A549 (cell line): ENCODE measurements around the gene DNAH8. TPM values are rescaled to one million over a fixed set of nuclear protein-coding genes. Genes with fewer than 3 reads are reported as not detected.

Experiments
- ATAC-seq, 2 experiments: fragments of 200-7000 bp in 1 of 2; fragments of >200 bp in 1 of 2; cut with Nextera tagmentation in 1 of 2; cut with Tn5 transposase in 1 of 2; 3 replicates each; pipeline versions ENCODE4 v1.8.0 to v1.9.1; 2018 to 2020; ENCODE audit warnings: mild to moderate bottlenecking in 1 of 2, moderate library complexity in 1 of 2
- CTCF ChIA-PET: fragments of 300-600 bp; sonication (Branson Sonifier 250); formaldehyde crosslinking; extraction: SDS; loops from one replicate; lab custom pipeline; 2021; ENCODE audit warnings: antibody characterized with exemption, inconsistent platforms; lab: Yijun Ruan, JAX
- POLR2A ChIA-PET: fragments of 350-600 bp; formaldehyde crosslinking; extraction: SDS; loops from one replicate; lab custom pipeline; 2021; ENCODE audit warnings: antibody characterized with exemption, inconsistent platforms; lab: Yijun Ruan, JAX
- DNase-seq, 2 experiments: peaks; one replicate each; pipeline versions ENCODE4 v3.0.0 to v3.0.0-alpha.2; 2011 to 2016; ENCODE audit warnings: low read depth in 1 of 2, low spot score in 1 of 2
- FAIRE-seq: peaks from 2 replicates; lab custom pipeline; 2011; peaks lifted over from hg19 to GRCh38; lab: Jason Lieb, UNC
- H3K27ac ChIP-seq, 2 experiments: fragments of >200 bp; sonication (Bioruptor Twin); formaldehyde crosslinking; 3 replicates each; pipeline ENCODE4 v1.5.1; 2016 to 2017
- H3K4me1 ChIP-seq: fragments of >200 bp; sonication (Bioruptor Twin); formaldehyde crosslinking; 3 replicates; pipeline ENCODE4 v1.6.1; 2016
- H3K4me2 ChIP-seq: fragments of >200 bp; sonication (Bioruptor Twin); formaldehyde crosslinking; 3 replicates; pipeline ENCODE4 v1.6.1; 2016
- H3K4me3 ChIP-seq: fragments of >200 bp; sonication (Bioruptor Twin); formaldehyde crosslinking; 3 replicates; pipeline ENCODE4 v1.5.1; 2016
- H3K9me3 ChIP-seq: fragments of >200 bp; sonication (Bioruptor Twin); formaldehyde crosslinking; 3 replicates; pipeline ENCODE4 v1.6.1; 2016
- CBX2 ChIP-seq: fragments of 200-600 bp; sonication (generic); IDR thresholded peaks from 2 replicates; pipeline ENCODE4 v1.6.1; 2016; ENCODE audit warnings: low read depth, mild to moderate bottlenecking, borderline replicate concordance
- CBX8 ChIP-seq: fragments of 200-600 bp; sonication (generic); IDR thresholded peaks from 2 replicates; pipeline ENCODE4 v1.6.1; 2016
- CHD4 ChIP-seq: fragments of 200-600 bp; sonication (generic); IDR thresholded peaks from 2 replicates; pipeline ENCODE4 v1.6.1; 2016; ENCODE audit warnings: antibody characterized with exemption, mild to moderate bottlenecking, borderline replicate concordance
- CTCF ChIP-seq: fragments of >200 bp; sonication (Bioruptor Twin); formaldehyde crosslinking; IDR thresholded peaks from 3 replicates; pipeline ENCODE4 v1.5.1; 2016
- EHMT2 ChIP-seq: fragments of 200-600 bp; sonication (generic); IDR thresholded peaks from 2 replicates; pipeline ENCODE4 v1.6.1; 2016; ENCODE audit warnings: antibody characterized with exemption, low read depth, mild to moderate bottlenecking, moderate library complexity
- GATA3 ChIP-seq: IDR thresholded peaks from 2 replicates; pipeline ENCODE4 v1.6.1; 2012; ENCODE audit warnings: borderline replicate concordance
- HMGXB4 ChIP-seq: fragments of 250-450 bp; sonication (Bioruptor Pico); IDR thresholded peaks from 2 replicates; pipeline ENCODE4 v1.5.0; 2021; ENCODE audit warnings: mild to moderate bottlenecking, moderate library complexity, borderline replicate concordance
- JUNB ChIP-seq: fragments of >200 bp; sonication (Bioruptor Twin); formaldehyde crosslinking; IDR thresholded peaks from 2 replicates; pipeline ENCODE4 v1.6.1; 2016
- REST ChIP-seq: fragments of 200-600 bp; sonication (generic); IDR thresholded peaks from 2 replicates; pipeline ENCODE4 v1.6.1; 2016; ENCODE audit warnings: antibody characterized with exemption, mild to moderate bottlenecking, moderate library complexity
- TP53 ChIP-seq: fragments of 250-450 bp; sonication (Bioruptor Pico); IDR thresholded peaks from 2 replicates; pipeline ENCODE4 v1.5.0; 2021; ENCODE audit warnings: mild to moderate bottlenecking, moderate library complexity
- USF2 ChIP-seq: fragments of 450-650 bp; IDR thresholded peaks from 2 replicates; pipeline ENCODE4 v1.6.1; 2014; ENCODE audit warnings: antibody characterized with exemption
- ZC3H11A ChIP-seq: fragments of 450-650 bp; IDR thresholded peaks from 2 replicates; pipeline ENCODE4 v1.6.1; 2014; ENCODE audit warnings: antibody characterized with exemption, mild to moderate bottlenecking
- WGBS: methylation state at CpG from one replicate; pipeline ENCODE4 v1.1.6; 2017; ENCODE audit errors: missing lambda C conversion rate; 5-methylcytosine and 5-hydroxymethylcytosine counted together
- polyA plus RNA-seq, 4 experiments: library from polyadenylated mRNA; depleted of rRNA in 3 of 4; stranded (reverse); fragments of >200 nt; fragmentation: RNase III in 1 of 4; extraction: RNeasy Plus Mini Kit Qiagen cat#74134 plus additional on column Dnase treatment in 1 of 4; gene quantifications; 2 replicates in 3 of 4; 3 replicates in 1 of 4; pipeline ENCODE4 v1.2.3, GENCODE V29; 2011 to 2017

Gene DNAH8
- polyA plus RNA-seq, 2 of the 4 experiments (the other 2 are of a cell fraction), result not detected

- ChIA-PET POLR2A (interaction anchor here (0.6 kb wide), 1 partner anchor 112 kb away, joined by 5 read pairs; no protein-coding TSS in a partner anchor), CTCF (interaction anchor here (1.0 kb wide), 2 partner anchors 12 to 18 kb away, joined by 3 to 4 read pairs; no protein-coding TSS in a partner anchor)
- 0% methylated on average over 1 of the region's 1 CpG for WGBS
These were observed 36.0 kb downstream of the DNAH8 start for GRCh38 chr6:38750968-38751615.

More at GRCh38 chr6:38750968-38751615, 36.0 kb downstream of the DNAH8 start:
- no peak overlapping the region for H3K4me3 ChIP-seq
- no peaks in the 10 kb centered on the region for H3K9me3 ChIP-seq
- H3K4me1 ChIP-seq, result no peaks in the 10 kb centered on the region
- FAIRE-seq, result no peak
- H3K27ac ChIP-seq, result no peak overlapping the region
- no peak for ATAC-seq
- TF ChIP-seq EHMT2 (no peak), CTCF (no peak), CBX2 (no peak), ZC3H11A (no peak), USF2 (no peak), CBX8 (no peak), GATA3 (no peak), REST (no peak), TP53 (CRISPR knock-in tag) (no peak), JUNB (no peak), HMGXB4 (CRISPR knock-in tag) (no peak), CHD4 (no peak)
- H3K4me2 ChIP-seq, result no peak overlapping the region
- DNase-seq, result no peak
